Keratinocyte (primary cell): ENCODE measurements around the gene PAGR1. TPM values are rescaled to one million over a fixed set of nuclear protein-coding genes. Genes with fewer than 3 reads are reported as not detected.
A peak's percentile ranks its signal among the peaks of the same experiment; 100 is the strongest.
"Not testable (repeated sequence)": the region's sequence is repeated elsewhere in the genome, so short reads cannot be mapped to it uniquely, and the experiment has no call there.

Source experiments
- DNase-seq: peaks from one replicate; pipeline ENCODE4 v3.0.0-alpha.2; 2011; ENCODE audit warnings: low read depth, missing footprints, low spot score
- FAIRE-seq: peaks from 2 replicates; lab custom pipeline; 2011; peaks lifted over from hg19 to GRCh38; lab: Jason Lieb, UNC
- H2AFZ ChIP-seq: 2 replicates; pipeline ENCODE4 v1.6.0; 2012; ENCODE audit warnings: low read length, control low read depth, inconsistent platforms; ENCODE audit not compliant: control insufficient read depth
- H3K27ac ChIP-seq: 2 replicates; pipeline ENCODE4 v1.5.1; 2011; ENCODE audit warnings: low read length; ENCODE audit not compliant: control insufficient read depth, insufficient read depth
- H3K27me3 ChIP-seq: 3 replicates; pipeline ENCODE4 v1.6.0; 2011; ENCODE audit warnings: low read length; ENCODE audit not compliant: control insufficient read depth, insufficient read depth; ENCODE audit errors: extremely low read depth
- H3K36me3 ChIP-seq, 2 experiments: 2 replicates in 1 of 2; 3 replicates in 1 of 2; pipeline ENCODE4 v1.5.1; 2011; ENCODE audit warnings: low read length in 2 of 2, mild to moderate bottlenecking in 1 of 2; ENCODE audit not compliant: control insufficient read depth in 2 of 2, insufficient read depth in 2 of 2; ENCODE audit errors: extremely low read depth in 1 of 2
- H3K4me1 ChIP-seq: 3 replicates; pipeline ENCODE4 v1.5.1; 2011; ENCODE audit warnings: low read length; ENCODE audit not compliant: control insufficient read depth, insufficient read depth; ENCODE audit errors: extremely low read depth
- H3K4me2 ChIP-seq: 3 replicates; pipeline ENCODE4 v1.6.0; 2011; ENCODE audit warnings: low read depth, low read length; ENCODE audit not compliant: control insufficient read depth, insufficient read depth; ENCODE audit errors: extremely low read depth
- H3K4me3 ChIP-seq, 3 experiments: fragments of 200-600 bp in 1 of 3; sonication (generic) in 1 of 3; 2 replicates in 2 of 3; 3 replicates in 1 of 3; pipeline ENCODE4 v1.5.1; 2011 to 2016; ENCODE audit warnings: low read length in 3 of 3, mild to moderate bottlenecking in 3 of 3, control low read depth in 2 of 3, inconsistent platforms in 1 of 3, low read depth in 1 of 3, mixed read lengths in 1 of 3, mixed run types in 1 of 3, moderate library complexity in 1 of 3; ENCODE audit not compliant: control insufficient read depth in 2 of 3, insufficient read depth in 2 of 3; ENCODE audit errors: extremely low read depth in 1 of 3
- H3K79me2 ChIP-seq: 2 replicates; pipeline ENCODE4 v1.6.0; 2012; ENCODE audit warnings: low read length; ENCODE audit not compliant: control insufficient read depth, insufficient read depth
- H3K9ac ChIP-seq: 3 replicates; pipeline ENCODE4 v1.6.0; 2011; ENCODE audit warnings: low read length; ENCODE audit not compliant: control insufficient read depth, insufficient read depth; ENCODE audit errors: extremely low read depth
- H3K9me1 ChIP-seq: 3 replicates; pipeline ENCODE4 v1.6.0; 2011; ENCODE audit warnings: low read length; ENCODE audit not compliant: control insufficient read depth, insufficient read depth; ENCODE audit errors: extremely low read depth
- H3K9me3 ChIP-seq: 2 replicates; pipeline ENCODE4 v1.5.1; 2012; ENCODE audit warnings: low read depth, low read length; ENCODE audit not compliant: control insufficient read depth
- H4K20me1 ChIP-seq: 3 replicates; pipeline ENCODE4 v1.6.0; 2011; ENCODE audit warnings: low read length; ENCODE audit not compliant: control insufficient read depth, insufficient read depth; ENCODE audit errors: extremely low read depth
- EZH2 ChIP-seq: IDR thresholded peaks from one replicate; pipeline ENCODE4 v1.6.1; 2012; ENCODE audit warnings: inconsistent platforms, mild to moderate bottlenecking, low read length, moderate library complexity
- dilution Hi-C: fragments of 300-500 bp; cut with MboI; formaldehyde crosslinking; loops from one replicate; pipeline ENCODE4 v1.7.0; 2020; ENCODE audit warnings: low sequenced_read_pairs; ENCODE audit not compliant: extremely low pct_ligation_motif_present
- polyA plus RNA-seq, 5 experiments: library from polyadenylated mRNA; depleted of rRNA in 3 of 5; stranded (reverse) in 3 of 5; stranded (forward) in 1 of 5; unstranded in 1 of 5; fragments of >200 nt; gene quantifications; 1 replicate in 1 of 5; 2 replicates in 3 of 5; 3 replicates in 1 of 5; pipeline versions ENCODE4 v1.2.1 to v1.2.3, GENCODE V29; 2011 to 2012; ENCODE audit warnings: missing spikeins in 2 of 5, low read depth in 1 of 5, low replicate concordance in 1 of 5
- TF ChIP-seq, protein P1 (sequence below), 3 experiments: IDR thresholded peaks in 1 of 3; conservative IDR thresholded peaks in 1 of 3; optimal IDR thresholded peaks in 1 of 3; 2 replicates in 2 of 3; 3 replicates in 1 of 3; pipeline versions ENCODE3 to v1.5.1; 2011; ENCODE audit warnings: low read length in 3 of 3, mild to moderate bottlenecking in 3 of 3, moderate library complexity in 2 of 3, control low read depth in 1 of 3, inconsistent platforms in 1 of 3; ENCODE audit not compliant: insufficient read depth in 2 of 3; ENCODE audit errors: extremely low read depth in 1 of 3

The PAGR1 gene
- polyA plus RNA-seq, 1 donor (not counting 4 experiments of a cell fraction or from before 2014, with no cell fraction given) = 13.6 TPM

DNA sequence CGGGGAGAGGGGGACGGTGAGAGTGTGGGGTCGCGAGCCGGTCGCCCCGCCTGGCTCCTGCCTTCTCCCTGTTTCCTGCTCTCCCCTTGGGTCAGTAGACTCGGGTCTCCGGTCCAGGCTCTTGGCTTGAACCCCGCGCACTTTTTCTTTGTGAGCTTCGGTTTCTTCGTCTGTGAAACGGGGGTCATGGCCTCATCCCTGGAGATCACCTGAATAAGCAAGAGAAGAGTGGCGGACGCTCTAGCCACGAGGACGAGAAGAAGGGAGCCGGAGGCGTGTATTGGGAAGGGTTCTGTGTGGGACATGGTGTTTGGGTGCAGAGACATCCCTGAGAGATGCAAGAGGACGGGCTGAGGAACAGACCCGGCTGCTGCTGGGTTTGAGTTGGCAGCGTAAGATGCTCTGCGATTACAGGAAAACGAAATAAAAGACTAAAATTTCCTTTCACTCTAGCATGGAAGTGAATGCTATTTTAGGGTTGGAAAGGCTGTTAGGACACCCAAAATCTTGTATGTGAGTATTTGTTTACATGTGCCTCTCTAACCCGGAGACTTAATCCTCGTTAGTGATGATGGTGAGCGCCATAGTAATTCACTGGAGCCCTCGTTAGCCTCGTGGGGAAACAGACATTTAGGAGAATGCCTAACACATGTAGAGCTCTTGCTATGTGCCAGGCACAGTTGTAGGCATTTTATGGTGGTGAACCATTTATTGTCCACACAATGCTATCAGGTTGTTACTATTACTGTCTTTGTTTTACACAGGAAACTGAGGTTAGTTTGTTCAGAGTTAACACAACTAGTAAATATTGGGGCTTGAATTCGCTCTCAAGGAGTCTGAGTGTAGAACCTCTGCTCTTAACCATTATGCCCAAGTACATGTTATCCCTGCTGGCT lies 24.8 kb upstream of the PAGR1 start:
- FAIRE-seq (no peak), DNase-seq (no peak)
- H3K27me3 ChIP-seq = no peaks in the 10 kb centered on the region
- H3K36me3 ChIP-seq = peaks cover 0 to 2% of the 10 kb centered on the region in 2 experiments
- H4K20me1 ChIP-seq = no peaks in the 10 kb centered on the region
- H2AFZ ChIP-seq = peak overlapping the region; percentile 96
- peak overlapping the region; percentile 90 for H3K4me2 ChIP-seq
- no peaks in the 10 kb centered on the region for H3K9me1 ChIP-seq
- peak overlapping the region; percentile 72 to 91 (median 89) for H3K4me3 ChIP-seq
- H3K9me3 ChIP-seq = no peaks in the 10 kb centered on the region
- H3K4me1 ChIP-seq = peaks cover 21% of the 10 kb centered on the region
- peak overlapping the region; percentile 79 for H3K27ac ChIP-seq
- TF ChIP-seq, protein P1, sequence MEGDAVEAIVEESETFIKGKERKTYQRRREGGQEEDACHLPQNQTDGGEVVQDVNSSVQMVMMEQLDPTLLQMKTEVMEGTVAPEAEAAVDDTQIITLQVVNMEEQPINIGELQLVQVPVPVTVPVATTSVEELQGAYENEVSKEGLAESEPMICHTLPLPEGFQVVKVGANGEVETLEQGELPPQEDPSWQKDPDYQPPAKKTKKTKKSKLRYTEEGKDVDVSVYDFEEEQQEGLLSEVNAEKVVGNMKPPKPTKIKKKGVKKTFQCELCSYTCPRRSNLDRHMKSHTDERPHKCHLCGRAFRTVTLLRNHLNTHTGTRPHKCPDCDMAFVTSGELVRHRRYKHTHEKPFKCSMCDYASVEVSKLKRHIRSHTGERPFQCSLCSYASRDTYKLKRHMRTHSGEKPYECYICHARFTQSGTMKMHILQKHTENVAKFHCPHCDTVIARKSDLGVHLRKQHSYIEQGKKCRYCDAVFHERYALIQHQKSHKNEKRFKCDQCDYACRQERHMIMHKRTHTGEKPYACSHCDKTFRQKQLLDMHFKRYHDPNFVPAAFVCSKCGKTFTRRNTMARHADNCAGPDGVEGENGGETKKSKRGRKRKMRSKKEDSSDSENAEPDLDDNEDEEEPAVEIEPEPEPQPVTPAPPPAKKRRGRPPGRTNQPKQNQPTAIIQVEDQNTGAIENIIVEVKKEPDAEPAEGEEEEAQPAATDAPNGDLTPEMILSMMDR (optimal IDR thresholded peaks at IDR 0.05 in 1 of 3, IDR thresholded peaks at IDR 0.05 in 1 of 3, conservative IDR thresholded peaks at IDR 0.05 in 1 of 3; ENCODE audit: extremely low read depth in 1 of 3, insufficient read depth in 2 of 3, low read length in 3 of 3) = no peak
- no peak for TF ChIP-seq EZH2
- H3K79me2 ChIP-seq = peaks cover 53% of the 10 kb centered on the region
- dilution Hi-C loops = no loop called here
- H3K9ac ChIP-seq = peak overlapping the region; percentile 91

- Histone ChIP-seq H3K9me1 (no peaks in the 10 kb centered on the region), H2AFZ (peak overlapping the region; percentile 96), H3K36me3 (peaks cover 1 to 9% of the 10 kb centered on the region in 2 experiments), H3K9me3 (no peaks in the 10 kb centered on the region), H3K79me2 (peaks cover 58% of the 10 kb centered on the region), H3K9ac (peak overlapping the region; percentile 91), H3K4me3 (peak overlapping the region; percentile 72 to 91 (median 89)), H3K27me3 (no peaks in the 10 kb centered on the region), H3K27ac (peak overlapping the region; percentile 79), H3K4me1 (peaks cover 21% of the 10 kb centered on the region), H3K4me2 (peak overlapping the region; percentile 90), H4K20me1 (no peaks in the 10 kb centered on the region)
- TF ChIP-seq, protein P1 (optimal IDR thresholded peaks at IDR 0.05 in 1 of 3, IDR thresholded peaks at IDR 0.05 in 1 of 3, conservative IDR thresholded peaks at IDR 0.05 in 1 of 3; ENCODE audit: extremely low read depth in 1 of 3, insufficient read depth in 2 of 3, low read length in 3 of 3) = no peak
- TF ChIP-seq EZH2 = no peak
- no peak for FAIRE-seq
- dilution Hi-C loops = no loop called here
- DNase-seq = no peak
Observed at GRCh38 chr16:29791845-29792807, 23.8 kb upstream of the PAGR1 start.

DNA sequence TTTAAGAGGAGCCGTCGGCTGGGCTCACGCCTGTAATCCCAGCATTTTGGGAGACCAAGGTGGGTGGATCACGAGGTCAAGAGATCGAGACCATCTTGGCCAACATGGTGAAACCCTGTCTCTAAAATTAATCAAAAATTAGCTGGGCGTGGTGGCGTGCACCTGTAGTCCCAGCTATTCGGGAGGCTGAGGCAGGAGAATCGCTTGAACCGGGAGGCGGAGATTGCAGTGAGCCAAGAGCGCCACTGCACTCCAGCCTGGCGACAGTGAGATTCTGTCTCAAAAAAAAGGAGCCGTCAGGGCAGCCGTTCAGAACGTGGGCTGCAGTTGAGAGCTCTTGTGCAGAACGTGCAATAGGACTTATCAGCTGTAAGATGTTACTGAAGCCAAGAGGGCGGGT lies 22.8 kb upstream of the PAGR1 start:
- H3K36me3 ChIP-seq = peaks cover 2 to 13% of the 10 kb centered on the region in 2 experiments
- H3K27me3 ChIP-seq, H3K9me1 ChIP-seq, DNase-seq, FAIRE-seq, H2AFZ ChIP-seq, H3K4me2 ChIP-seq, H4K20me1 ChIP-seq, H3K9me3 ChIP-seq, H3K9ac ChIP-seq, dilution Hi-C loops, H3K27ac ChIP-seq, H3K4me3 ChIP-seq: not testable (repeated sequence)
- peaks cover 21% of the 10 kb centered on the region for H3K4me1 ChIP-seq
- peaks cover 58% of the 10 kb centered on the region for H3K79me2 ChIP-seq
